Common myeloid progenitor, CD34-positive (primary cell): ENCODE data around the gene CELF5. TPM values are rescaled to one million over a fixed set of nuclear protein-coding genes. Genes with fewer than 3 reads are reported as not detected.

Experiments used
- CTCF ChIA-PET: fragments of 350-600 bp; sonication (Branson Sonifier 250); formaldehyde crosslinking; loops from one replicate; lab custom pipeline; 2021; ENCODE audit warnings: antibody characterized with exemption; lab: Charles Lee
- POLR2A ChIA-PET: fragments of 350-600 bp; sonication (Branson Sonifier 250); formaldehyde crosslinking; loops from one replicate; lab custom pipeline; 2021; ENCODE audit warnings: antibody characterized with exemption; lab: Charles Lee
- DNase-seq, 3 donors: peaks; one replicate each; pipeline versions ENCODE4 v3.0.0 to v3.0.0-alpha.2; 2013
- H3K27ac ChIP-seq, 2 experiments: 1 replicate in 1 of 2; 2 replicates in 1 of 2; pipeline ENCODE4 v1.7.0; 2013; ENCODE audit warnings: inconsistent platforms in 2 of 2, low read length in 2 of 2, mild to moderate bottlenecking in 2 of 2, low read depth in 1 of 2, moderate library complexity in 1 of 2; ENCODE audit not compliant: severe bottlenecking in 2 of 2, insufficient read depth in 1 of 2, poor library complexity in 1 of 2
- H3K27me3 ChIP-seq, 5 experiments: replicated peaks in 2 of 5; 1 replicate in 3 of 5; 2 replicates in 2 of 5; pipeline versions ENCODE4 v1.6.1 to v1.7.0; 2013; ENCODE audit warnings: low read length in 4 of 5, mild to moderate bottlenecking in 2 of 5, moderate library complexity in 2 of 5, inconsistent platforms in 1 of 5; ENCODE audit not compliant: insufficient read depth in 5 of 5, control insufficient read depth in 4 of 5
- H3K36me3 ChIP-seq, 4 experiments: 1 replicate in 2 of 4; 2 replicates in 2 of 4; pipeline versions ENCODE4 v1.6.1 to v1.7.0; 2013; ENCODE audit warnings: low read length in 3 of 4, control low read depth in 1 of 4, mild to moderate bottlenecking in 1 of 4; ENCODE audit not compliant: control insufficient read depth in 4 of 4, insufficient read depth in 4 of 4
- H3K4me1 ChIP-seq, 4 experiments: 1 replicate in 3 of 4; 2 replicates in 1 of 4; pipeline versions ENCODE4 v1.6.1 to v1.7.1; 2013; ENCODE audit warnings: low read length in 3 of 4, mild to moderate bottlenecking in 3 of 4, control low read depth in 1 of 4, inconsistent platforms in 1 of 4, moderate library complexity in 1 of 4; ENCODE audit not compliant: control insufficient read depth in 4 of 4, insufficient read depth in 4 of 4; ENCODE audit errors: control extremely low read depth in 1 of 4
- H3K4me3 ChIP-seq, 7 experiments: 1 replicate in 4 of 7; 2 replicates in 3 of 7; pipeline versions ENCODE4 v1.5.1 to v1.7.0; 2013; ENCODE audit warnings: mild to moderate bottlenecking in 7 of 7, low read length in 6 of 7, moderate library complexity in 6 of 7, inconsistent platforms in 2 of 7, low read depth in 2 of 7, control low read depth in 1 of 7; ENCODE audit not compliant: insufficient read depth in 4 of 7, control insufficient read depth in 1 of 7; ENCODE audit errors: extremely low read depth in 1 of 7
- H3K9me3 ChIP-seq, 5 experiments: 1 replicate in 4 of 5; 2 replicates in 1 of 5; pipeline versions ENCODE4 v1.6.1 to v1.7.1; 2013; ENCODE audit warnings: low read length in 4 of 5, mild to moderate bottlenecking in 2 of 5, inconsistent platforms in 1 of 5, low read depth in 1 of 5, moderate library complexity in 1 of 5; ENCODE audit not compliant: control insufficient read depth in 4 of 5, insufficient read depth in 2 of 5; ENCODE audit errors: control extremely low read depth in 1 of 5
- WGBS: methylation state at CpG from one replicate; pipeline ENCODE4 v1.1.5; 2013; ENCODE audit not compliant: insufficient coverage; 5-methylcytosine and 5-hydroxymethylcytosine counted together
- polyA plus RNA-seq: library from polyadenylated mRNA; unstranded; fragments of 120-200 nt; gene quantifications from one replicate; pipeline ENCODE4 v1.2.1, GENCODE V29; 2013

The CELF5 gene
- 0.08 TPM for polyA plus RNA-seq

- peak within 1 kb of the TSS in 5 of 7 experiments; percentile 10 to 68 (median 13) for H3K4me3 ChIP-seq
- DNase-seq = peak; percentile 38 to 62 (median 51)
- 2% methylated on average over 50 of the region's 94 CpGs for WGBS
- peaks cover 0 to 58% (median 16%) of the 10 kb centered on the region in 5 experiments for H3K27me3 ChIP-seq
- peaks cover 0 to 8% (median 1%) of the 10 kb centered on the region in 4 experiments for H3K4me1 ChIP-seq
- H3K36me3 ChIP-seq = no peaks in the 10 kb centered on the region
- POLR2A ChIA-PET = no interaction called here
- no peak within 1 kb of the TSS for H3K27ac ChIP-seq
- no peaks in the 10 kb centered on the region for H3K9me3 ChIP-seq
- CTCF ChIA-PET = no interaction called here
Measured at GRCh38 chr19:3224346-3225168, at the start of gene CELF5. Gene CELF5, plus strand, starts transcription at chr19:3224661. Its CDS starts 79 bp downstream, at chr19:3224740.

GRCh38 chr19:3175781-3176714 lies 48.4 kb upstream of the CELF5 start:
- Histone ChIP-seq H3K4me1 (peaks cover 0 to 36% (median 30%) of the 10 kb centered on the region in 4 experiments), H3K27ac (peak overlapping the region in 1 of 2 experiments; percentile 71), H3K4me3 (no peak overlapping the region), H3K36me3 (peaks cover 0 to 3% (median under 1%) of the 10 kb centered on the region in 4 experiments), H3K27me3 (no peaks in the 10 kb centered on the region), H3K9me3 (no peaks in the 10 kb centered on the region)
- DNase-seq = peak in 2 of 3 donors; percentile 47 to 71
- 43% methylated on average over 13 of the region's 17 CpGs for WGBS
- POLR2A ChIA-PET = interaction anchor here (0.6 to 2.3 kb wide), 2 partner anchors 10 to 116 kb away, joined by 3 to 9 read pairs; no protein-coding TSS in a partner anchor
- CTCF ChIA-PET = interaction anchor here (0.9 to 1.1 kb wide), 2 partner anchors 14 to 211 kb away, joined by 3 read pairs; no protein-coding TSS in a partner anchor

GRCh38 chr19:3176715-3177501 lies 47.6 kb upstream of the CELF5 start:
- Histone ChIP-seq H3K27me3 (no peaks in the 10 kb centered on the region), H3K36me3 (peaks cover 0 to 3% (median 1%) of the 10 kb centered on the region in 4 experiments), H3K9me3 (no peaks in the 10 kb centered on the region), H3K4me1 (peaks cover 0 to 45% (median 37%) of the 10 kb centered on the region in 4 experiments), H3K27ac (peak overlapping the region in 1 of 2 experiments; percentile 71), H3K4me3 (no peak overlapping the region)
- WGBS = 52% methylated on average over 6 of the region's 11 CpGs
- POLR2A ChIA-PET = interaction anchor here (0.7 to 2.3 kb wide), 4 partner anchors 11 to 25 kb away, joined by 3 to 9 read pairs (median 3); no protein-coding TSS in a partner anchor
- peak; percentile 64 to 89 (median 84) for DNase-seq
- CTCF ChIA-PET = interaction anchor here (0.6 to 1.1 kb wide), 3 partner anchors 13 to 212 kb away, joined by 3 read pairs; no protein-coding TSS in a partner anchor

GRCh38 chr19:3178377-3178972 lies 46.0 kb upstream of the CELF5 start, which contains the start of gene S1PR4:
Gene S1PR4, plus strand, starts transcription at chr19:3178769. Its CDS starts 24 bp downstream, at chr19:3178793.
- Histone ChIP-seq H3K27me3 (no peaks in the 10 kb centered on the region), H3K4me3 (peak within 1 kb of the TSS; percentile 74 to 99 (median 93)), H3K4me1 (peaks cover 0 to 55% (median 46%) of the 10 kb centered on the region in 4 experiments), H3K36me3 (peaks cover 0 to 3% (median 2%) of the 10 kb centered on the region in 4 experiments), H3K9me3 (no peaks in the 10 kb centered on the region), H3K27ac (peak within 1 kb of the TSS; percentile 78 to 85)
- peak; percentile 71 to 90 (median 83) for DNase-seq
- ChIA-PET POLR2A (interaction anchor here (0.6 to 1.1 kb wide), 4 partner anchors 26 to 49 kb away, joined by 3 read pairs; no protein-coding TSS in a partner anchor), CTCF (interaction anchor here (1.7 kb wide), 1 partner anchor 35 kb away, joined by 5 read pairs; no protein-coding TSS in a partner anchor)
- 0% methylated on average over 37 of the region's 42 CpGs for WGBS

GRCh38 chr19:3178973-3179738 lies 45.3 kb upstream of the CELF5 start:
- H3K4me1 ChIP-seq = peaks cover 0 to 59% (median 52%) of the 10 kb centered on the region in 4 experiments
- under 1% methylated on average over 45 of the region's 52 CpGs for WGBS
- H3K4me3 ChIP-seq = peak overlapping the region; percentile 74 to 99 (median 93)

More at GRCh38 chr19:3178973-3179738, 45.3 kb upstream of the CELF5 start:
- peaks cover under 1 to 8% (median 4%) of the 10 kb centered on the region in 4 experiments for H3K36me3 ChIP-seq
- ChIA-PET POLR2A (interaction anchor here (0.6 to 1.1 kb wide), 4 partner anchors 27 to 50 kb away, joined by 3 read pairs; no protein-coding TSS in a partner anchor), CTCF (interaction anchor here (1.7 kb wide), 1 partner anchor 36 kb away, joined by 5 read pairs; no protein-coding TSS in a partner anchor)
- H3K9me3 ChIP-seq = no peaks in the 10 kb centered on the region
- H3K27ac ChIP-seq = peak overlapping the region; percentile 78 to 85
- no peaks in the 10 kb centered on the region for H3K27me3 ChIP-seq
- DNase-seq = no peak
